Limb (tissue), 2 donors: ENCODE measurements around the gene RBBP8.

Source experiments
- DNase-seq, 2 donors: peaks; one replicate each; pipeline ENCODE4 v3.0.0-alpha.2; 2016; ENCODE audit errors: extremely low spot score in 2 of 2

RBBP8 gene

GRCh38 chr18:23059541-23060465 lies 126.7 kb downstream of the RBBP8 start:
- DNase-seq = no peak

- DNase-seq = no peak
Measured at GRCh38 chr18:23062011-23062410, 128.9 kb downstream of the RBBP8 start.

- no peak for DNase-seq
Measured at GRCh38 chr18:23063502-23063901, 130.4 kb downstream of the RBBP8 start.

- no peak for DNase-seq
Measured at GRCh38 chr18:23065234-23065806, 132.2 kb downstream of the RBBP8 start.

- peak in 1 of 2 donors; percentile 36 for DNase-seq
Measured at GRCh38 chr18:23066060-23066459, 132.9 kb downstream of the RBBP8 start.

- no peak for DNase-seq
Measured at GRCh38 chr18:23066504-23067039, 133.4 kb downstream of the RBBP8 start.

- DNase-seq = no peak
Measured at GRCh38 chr18:23067236-23067635, 134.1 kb downstream of the RBBP8 start.

GRCh38 chr18:23068011-23068410 lies 134.9 kb downstream of the RBBP8 start:
- DNase-seq = no peak

- no peak for DNase-seq
Measured at GRCh38 chr18:23068570-23069310, 135.6 kb downstream of the RBBP8 start.

- no peak for DNase-seq
Measured at GRCh38 chr18:23069481-23069880, 136.4 kb downstream of the RBBP8 start.

- no peak for DNase-seq
Measured at GRCh38 chr18:23069898-23070297, 136.8 kb downstream of the RBBP8 start.

GRCh38 chr18:23071285-23071684 lies 138.2 kb downstream of the RBBP8 start:
- DNase-seq = peak in 1 of 2 donors; percentile 24

- no peak for DNase-seq
Measured at GRCh38 chr18:23072079-23072478, 139.0 kb downstream of the RBBP8 start.

- no peak for DNase-seq
Measured at GRCh38 chr18:23073996-23074606, 141.0 kb downstream of the RBBP8 start.
